SK-N-SH (cell line): Measurements from ENCODE around the gene FNDC10.
"Not testable (repeated sequence)": the region's sequence is repeated elsewhere in the genome, so short reads cannot be mapped to it uniquely, and the experiment has no call there.

Source experiments
- EP300 ChIP-seq, 2 experiments: IDR thresholded peaks; 2 replicates each; pipeline versions ENCODE4 v1.4.0 to v1.6.1; 2012; ENCODE audit warnings: borderline replicate concordance in 1 of 2, low read depth in 1 of 2, low read length in 1 of 2
- MEF2A ChIP-seq: IDR thresholded peaks from 2 replicates; pipeline ENCODE4 v1.4.0; 2012; ENCODE audit warnings: low read depth, borderline replicate concordance
- POLR2AphosphoS5 ChIP-seq: IDR thresholded peaks from 2 replicates; pipeline ENCODE4 v1.6.1; 2012; ENCODE audit warnings: low read depth, low read length
- SMC3 ChIP-seq: IDR thresholded peaks from 2 replicates; pipeline ENCODE4 v1.6.1; 2012; ENCODE audit warnings: low read depth, low read length, improper control_type of control experiment
- TF ChIP-seq, protein P1 (sequence below): fragments of 200-600 bp; sonication (generic); IDR thresholded peaks from 2 replicates; pipeline ENCODE4 v1.6.1; 2017; ENCODE audit warnings: antibody characterized with exemption, mild to moderate bottlenecking, moderate library complexity
- TF ChIP-seq, protein P2 (sequence below): IDR thresholded peaks from 2 replicates; pipeline ENCODE4; 2012

DNA sequence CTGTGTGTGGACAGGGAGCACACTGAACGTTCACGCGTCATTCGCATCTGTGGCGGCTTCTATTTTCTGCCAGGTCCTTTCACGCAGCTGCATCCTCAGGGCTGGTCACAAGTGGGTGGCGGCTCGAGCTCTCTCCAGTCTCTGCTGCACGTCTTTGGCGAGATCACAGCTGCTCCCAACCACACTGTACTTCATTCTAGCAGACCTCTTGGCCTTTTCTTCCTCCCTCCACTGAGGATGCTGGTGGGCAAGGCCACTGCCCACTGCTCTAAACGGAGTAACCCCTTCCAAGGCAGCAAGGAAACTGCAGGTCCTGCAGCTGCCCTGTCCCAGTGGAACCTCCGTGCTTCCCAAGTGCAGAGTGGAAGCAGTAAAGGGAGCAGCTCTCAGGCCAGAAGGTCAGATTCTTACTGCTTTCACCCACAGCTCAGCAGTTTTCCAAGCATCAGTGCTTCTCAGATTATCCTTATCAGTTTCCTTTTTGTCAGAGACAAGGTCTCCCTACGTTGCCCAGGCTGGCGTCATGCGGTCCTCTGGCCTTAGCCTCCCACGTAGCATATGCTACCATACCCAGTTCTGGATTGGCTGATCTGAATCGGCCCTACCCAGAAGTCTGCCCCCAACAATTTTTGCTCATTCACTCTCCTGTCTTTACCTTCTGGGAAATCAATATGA is 47.8 kb upstream of the FNDC10 start:
- TF ChIP-seq SMC3; POLR2AphosphoS5; EP300 (IDR thresholded peaks at IDR 0.05; ENCODE audit: borderline replicate concordance in 1 of 2, low read depth in 1 of 2, low read length in 1 of 2); MEF2A: not testable (repeated sequence)
- TF ChIP-seq, protein P1, sequence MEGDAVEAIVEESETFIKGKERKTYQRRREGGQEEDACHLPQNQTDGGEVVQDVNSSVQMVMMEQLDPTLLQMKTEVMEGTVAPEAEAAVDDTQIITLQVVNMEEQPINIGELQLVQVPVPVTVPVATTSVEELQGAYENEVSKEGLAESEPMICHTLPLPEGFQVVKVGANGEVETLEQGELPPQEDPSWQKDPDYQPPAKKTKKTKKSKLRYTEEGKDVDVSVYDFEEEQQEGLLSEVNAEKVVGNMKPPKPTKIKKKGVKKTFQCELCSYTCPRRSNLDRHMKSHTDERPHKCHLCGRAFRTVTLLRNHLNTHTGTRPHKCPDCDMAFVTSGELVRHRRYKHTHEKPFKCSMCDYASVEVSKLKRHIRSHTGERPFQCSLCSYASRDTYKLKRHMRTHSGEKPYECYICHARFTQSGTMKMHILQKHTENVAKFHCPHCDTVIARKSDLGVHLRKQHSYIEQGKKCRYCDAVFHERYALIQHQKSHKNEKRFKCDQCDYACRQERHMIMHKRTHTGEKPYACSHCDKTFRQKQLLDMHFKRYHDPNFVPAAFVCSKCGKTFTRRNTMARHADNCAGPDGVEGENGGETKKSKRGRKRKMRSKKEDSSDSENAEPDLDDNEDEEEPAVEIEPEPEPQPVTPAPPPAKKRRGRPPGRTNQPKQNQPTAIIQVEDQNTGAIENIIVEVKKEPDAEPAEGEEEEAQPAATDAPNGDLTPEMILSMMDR = not testable (repeated sequence)
- TF ChIP-seq, protein P2, sequence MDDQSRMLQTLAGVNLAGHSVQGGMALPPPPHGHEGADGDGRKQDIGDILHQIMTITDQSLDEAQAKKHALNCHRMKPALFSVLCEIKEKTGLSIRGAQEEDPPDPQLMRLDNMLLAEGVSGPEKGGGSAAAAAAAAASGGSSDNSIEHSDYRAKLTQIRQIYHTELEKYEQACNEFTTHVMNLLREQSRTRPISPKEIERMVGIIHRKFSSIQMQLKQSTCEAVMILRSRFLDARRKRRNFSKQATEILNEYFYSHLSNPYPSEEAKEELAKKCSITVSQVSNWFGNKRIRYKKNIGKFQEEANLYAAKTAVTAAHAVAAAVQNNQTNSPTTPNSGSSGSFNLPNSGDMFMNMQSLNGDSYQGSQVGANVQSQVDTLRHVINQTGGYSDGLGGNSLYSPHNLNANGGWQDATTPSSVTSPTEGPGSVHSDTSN = not testable (repeated sequence)
